K562 treated with DMSO at 1 percent for 4 hours (cell line): ENCODE data around the gene PIGU. TPM values are rescaled to one million over a fixed set of nuclear protein-coding genes. Genes with fewer than 3 reads are reported as not detected.

ENCODE experiments used
- total RNA-seq: library from RNA; unstranded; fragments of 300-600 nt; gene quantifications from 2 replicates; pipeline ENCODE4 v1.2.3, GENCODE V29; 2022; ENCODE audit not compliant: insufficient read depth

Gene PIGU
- total RNA-seq, result 25.2 and 26.8 TPM in 2 replicates

GRCh38 chr20:34676642-34677373 is at the start of gene PIGU:
Gene PIGU, minus strand, starts transcription at chr20:34677092. Its CDS starts 7 bp downstream, at chr20:34677085.

GRCh38 chr20:34704177-34705007 is 27.5 kb upstream of the PIGU start, which contains the start of gene TP53INP2:
Gene TP53INP2, plus strand, starts transcription at chr20:34704344. Its CDS starts 4,396 bp downstream, at chr20:34708740.

GRCh38 chr20:34558320-34559218 is 118.3 kb downstream of the PIGU start, which contains the start of gene MAP1LC3A:
Gene MAP1LC3A, plus strand, starts transcription at chr20:34558718. Its CDS starts 151 bp downstream, at chr20:34558869.

GRCh38 chr20:34516247-34517113 is 160.4 kb downstream of the PIGU start, which contains the start of gene DYNLRB1:
Gene DYNLRB1, plus strand, starts transcription at chr20:34516422. Its CDS starts 37 bp downstream, at chr20:34516459.

Other genes starting within 250 kb of the PIGU start
- gene DYNLRB1, start 160.7 kb downstream of the PIGU start, total RNA-seq, result 310 and 328 TPM in 2 replicates
- 0.94 TPM in 1 of 2 replicates, not detected in the other for gene MAP1LC3A, start 118.4 kb downstream of the PIGU start, total RNA-seq
- gene TP53INP2, start 27.3 kb upstream of the PIGU start, total RNA-seq, result 18.6 and 19.1 TPM in 2 replicates
- gene NCOA6, start 148.6 kb upstream of the PIGU start, total RNA-seq, result 7.8 and 11.8 TPM in 2 replicates
- gene GGT7, start 195.8 kb upstream of the PIGU start, total RNA-seq, result 23.6 and 35.1 TPM in 2 replicates
- 54.4 and 56.6 TPM in 2 replicates for gene ACSS2, start 199.5 kb upstream of the PIGU start, total RNA-seq